HG02623 (cell line): ENCODE results near the gene DONSON.

Source experiments
- ATAC-seq: cut with Tn5 transposase; IDR thresholded peaks from one replicate; pipeline ENCODE4 v1.9.1; 2021; ENCODE audit warnings: moderate library complexity; ENCODE audit not compliant: unreplicated experiment

The DONSON gene

DNA sequence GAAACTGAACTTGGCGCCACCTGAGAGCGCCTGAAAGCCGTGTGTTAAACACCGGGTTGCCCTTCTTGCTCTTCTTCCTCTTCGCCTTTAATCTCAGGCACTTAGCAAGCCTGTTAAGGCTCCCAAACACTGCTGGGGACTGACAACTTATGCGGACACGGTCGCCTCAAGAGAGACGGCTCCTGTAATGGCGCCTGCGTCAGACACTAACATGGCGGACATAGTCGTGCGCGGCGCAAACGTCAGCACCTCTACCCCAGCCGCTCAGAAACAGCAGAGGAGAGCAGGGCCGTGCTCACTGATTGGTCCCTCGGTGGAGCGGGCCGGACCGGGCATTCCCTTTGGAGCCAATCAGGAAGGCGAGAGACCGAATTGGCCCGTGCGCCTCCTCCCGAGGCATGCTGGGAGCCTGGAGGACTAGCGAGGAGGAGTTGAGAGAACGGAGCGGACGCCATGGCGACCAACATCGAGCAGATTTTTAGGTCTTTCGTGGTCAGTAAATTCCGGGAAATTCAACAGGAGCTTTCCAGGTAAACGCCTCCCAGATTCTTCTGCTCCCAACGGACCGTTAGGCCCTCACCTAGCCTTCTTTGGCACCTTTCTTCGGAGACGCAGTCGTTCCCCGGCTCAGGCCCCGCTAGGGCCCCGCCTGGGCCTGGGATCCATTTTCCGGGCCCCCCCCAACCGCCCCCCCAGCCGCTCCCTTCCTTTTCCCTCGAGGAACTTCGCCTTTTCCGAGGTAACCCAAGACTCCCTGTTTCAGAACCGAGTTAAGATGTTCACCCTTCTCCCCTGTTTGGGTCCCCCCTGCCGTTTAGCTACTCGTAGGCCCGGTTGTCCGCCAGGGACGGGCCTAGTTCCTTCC lies 45.6 kb downstream of the DONSON start, which contains the start of gene SON:
Gene SON (plus strand): TSS at position 399 of the 865 bp plus-strand sequence. CDS start 55 bp downstream, at position 454.
- ATAC-seq = peak; percentile 93

DNA sequence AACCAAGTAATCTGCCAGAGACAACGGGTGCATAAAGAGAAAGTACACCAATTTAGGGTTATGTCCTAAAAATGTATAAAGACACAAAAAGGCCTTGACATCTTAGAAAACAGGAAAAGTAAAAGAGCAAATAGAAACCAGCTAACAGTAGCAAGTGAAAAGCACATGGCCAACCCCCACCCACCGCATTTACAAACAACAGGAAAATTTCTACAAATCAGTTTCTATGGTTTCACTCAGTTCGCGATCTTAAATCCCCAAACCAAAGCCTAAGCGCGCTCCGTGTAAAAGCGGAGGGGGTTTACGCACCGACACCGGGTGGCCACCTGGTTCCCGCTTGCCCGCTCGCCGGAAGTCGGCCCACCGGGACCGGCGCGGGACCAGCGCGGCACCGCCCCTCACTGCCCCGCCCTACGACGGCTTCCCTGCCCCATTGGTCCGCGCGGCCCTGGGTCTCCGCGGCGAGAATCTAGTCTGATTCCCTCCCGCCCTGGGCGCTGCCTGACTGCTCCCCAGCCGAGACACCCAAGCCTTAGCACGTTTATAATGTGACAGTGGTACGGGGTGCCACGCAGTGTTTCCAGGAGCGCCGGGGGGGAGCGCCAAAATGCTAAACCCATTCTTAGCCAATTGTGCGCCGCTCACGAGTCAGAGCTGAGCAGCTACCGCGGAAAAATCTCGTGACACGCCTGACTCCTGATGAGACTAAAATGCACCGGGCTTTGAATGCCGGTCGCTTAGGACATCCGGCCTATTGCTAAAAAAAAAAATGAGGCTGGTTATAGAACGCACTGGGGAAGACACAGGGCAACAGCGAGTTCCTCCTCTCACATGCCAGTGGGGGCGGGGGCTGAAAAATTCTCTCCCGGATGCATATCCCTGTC lies 46.5 kb downstream of the DONSON start, which contains the start of gene GART:
Gene GART (minus strand): TSS at position 362 of the 884 bp plus-strand sequence. CDS start 2,802 bp downstream, outside the sequence.
- peak; percentile 36 for ATAC-seq

DNA sequence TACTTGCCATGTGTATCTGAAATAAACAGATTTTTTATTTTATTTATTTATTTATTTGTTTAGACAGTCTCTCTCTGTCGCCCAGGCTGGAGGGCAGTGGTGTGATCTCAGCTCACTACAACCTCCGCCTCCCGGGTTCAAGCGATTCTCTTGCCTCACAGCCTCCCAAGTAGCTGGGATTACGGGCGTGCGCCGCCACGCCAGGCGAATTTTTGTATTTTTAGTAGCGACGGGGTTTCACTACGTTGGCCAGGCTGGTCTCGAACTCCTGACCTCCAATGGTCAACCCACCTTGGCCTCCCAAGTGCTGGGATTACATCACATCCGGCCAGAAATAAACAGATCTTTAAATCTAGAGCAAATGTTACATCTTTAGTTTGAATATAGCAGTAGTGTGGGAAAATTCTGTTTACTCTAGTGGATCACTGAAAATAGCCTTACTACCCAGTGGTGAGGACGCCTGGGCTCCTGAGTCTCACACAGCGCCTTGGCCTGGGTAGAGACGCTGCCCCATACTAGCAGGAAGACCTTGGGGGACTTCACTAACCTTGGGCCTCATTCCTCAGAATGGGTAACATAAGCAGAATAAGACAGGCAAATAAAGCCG lies 47.3 kb downstream of the DONSON start:
- no peak for ATAC-seq

DNA sequence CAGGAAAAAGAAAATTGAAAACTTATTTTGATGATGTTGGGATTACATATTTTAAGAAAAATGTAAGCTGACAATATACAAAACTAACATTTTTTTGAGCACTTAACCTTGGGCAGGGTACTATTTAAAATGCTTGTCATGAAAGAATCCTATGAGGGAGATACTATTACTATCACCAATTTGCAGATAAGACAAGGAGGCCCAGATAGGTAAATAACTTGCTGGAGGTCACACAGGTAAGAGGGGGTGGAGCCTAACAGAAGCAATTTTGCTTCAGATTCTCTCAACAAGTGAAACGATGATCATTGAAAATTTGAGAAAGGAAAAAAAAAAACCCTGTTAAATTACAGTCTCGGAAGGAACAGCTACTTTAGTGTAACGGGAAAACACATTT lies 47.8 kb downstream of the DONSON start:
- no peak for ATAC-seq

DNA sequence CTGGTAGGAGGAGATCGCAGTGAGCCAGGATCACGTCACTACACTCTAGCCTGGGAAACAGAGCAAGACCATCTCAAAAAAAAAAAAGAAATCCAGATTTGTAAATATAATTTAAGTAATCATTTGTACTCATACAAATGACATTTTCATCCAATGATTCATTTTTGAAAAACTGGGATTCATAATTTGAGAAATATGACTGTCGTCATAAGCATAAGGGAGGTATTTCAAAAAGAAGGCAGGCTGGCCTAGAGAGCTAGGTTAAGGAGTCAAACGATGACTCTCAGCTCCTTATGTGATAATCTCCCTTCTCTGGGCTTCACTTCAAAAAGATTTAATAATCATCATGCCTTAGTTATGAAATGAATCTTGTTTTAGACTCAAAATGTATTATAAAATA lies 48.9 kb downstream of the DONSON start:
- no peak for ATAC-seq

DNA sequence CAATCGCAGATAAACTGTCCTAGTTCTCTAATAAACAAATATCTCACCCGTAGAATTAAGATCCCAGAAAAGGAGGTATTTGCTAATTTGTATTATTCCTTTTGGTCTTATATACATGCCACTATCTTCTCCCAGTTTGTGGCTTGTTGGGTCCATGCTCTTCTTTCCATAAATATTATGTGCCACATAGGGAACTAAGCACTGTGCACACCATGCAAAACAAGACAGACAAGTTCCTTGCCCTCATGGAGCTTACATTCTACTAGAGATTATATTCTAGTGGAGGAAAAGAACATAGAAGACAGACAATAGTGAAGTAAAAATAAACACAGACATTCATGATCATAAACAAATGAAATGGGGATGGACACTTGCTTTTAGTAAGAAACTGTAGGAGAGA lies 51.3 kb downstream of the DONSON start:
- ATAC-seq = no peak

DNA sequence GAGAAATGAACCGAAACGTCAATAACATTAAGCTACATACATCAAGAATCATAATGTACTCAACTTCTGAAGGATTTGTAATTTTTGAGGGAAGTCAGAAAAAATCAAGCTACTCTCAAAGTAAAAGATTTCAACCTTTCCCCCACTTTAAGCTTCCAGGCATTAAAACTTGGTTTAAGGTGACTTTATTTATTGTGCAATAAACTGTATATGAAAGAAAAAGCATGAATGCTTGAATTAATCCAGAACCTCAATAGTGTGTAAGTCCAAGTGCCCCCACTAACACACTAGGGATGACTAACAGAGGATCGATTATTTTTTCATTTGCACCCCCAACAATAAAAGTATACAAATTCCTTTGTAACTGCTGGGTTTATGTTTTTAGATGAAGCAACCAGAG lies 57.5 kb downstream of the DONSON start:
- ATAC-seq = no peak
